GM18498 (cell line): Measurements from ENCODE around the gene TRIM5.
"Not testable (repeated sequence)": the region's sequence is repeated elsewhere in the genome, so short reads cannot be mapped to it uniquely, and the experiment has no call there.

ENCODE experiments used
- ATAC-seq: cut with Tn5 transposase; IDR thresholded peaks from one replicate; pipeline ENCODE4 v1.9.1; 2021; ENCODE audit warnings: mild to moderate bottlenecking, moderate library complexity; ENCODE audit not compliant: unreplicated experiment

The TRIM5 gene

GRCh38 chr11:5690216-5690615 lies 5.3 kb upstream of the TRIM5 start:
- no peak for ATAC-seq

GRCh38 chr11:5689551-5689983 lies 4.7 kb upstream of the TRIM5 start, which contains the start of gene TRIM22:
Gene TRIM22, plus strand, starts transcription at chr11:5689790. Its CDS starts 6,443 bp downstream, at chr11:5696233.
- ATAC-seq = peak; percentile 75

GRCh38 chr11:5688482-5688881 lies 3.6 kb upstream of the TRIM5 start:
- no peak for ATAC-seq

DNA sequence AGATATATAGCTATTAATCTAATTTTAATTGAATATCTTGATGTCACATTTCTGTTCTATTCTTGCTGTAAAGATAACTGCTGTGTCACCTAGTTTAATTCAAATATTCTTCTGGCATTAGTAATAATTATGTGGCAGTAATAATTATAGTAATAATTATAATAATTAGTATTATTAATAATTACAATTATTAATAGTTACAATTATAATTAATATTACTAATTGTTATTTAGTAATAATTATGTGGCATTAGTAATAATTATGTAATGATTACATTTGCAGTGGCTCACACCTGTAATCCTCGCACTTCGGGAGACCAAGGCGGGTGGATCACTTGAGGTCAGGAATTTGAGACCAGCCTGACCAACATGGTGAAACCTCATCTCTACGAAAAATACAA lies 1.6 kb upstream of the TRIM5 start:
- no peak for ATAC-seq

GRCh38 chr11:5684036-5684645 lies 733 bp downstream of the TRIM5 start:
- peak; percentile 30 for ATAC-seq

DNA sequence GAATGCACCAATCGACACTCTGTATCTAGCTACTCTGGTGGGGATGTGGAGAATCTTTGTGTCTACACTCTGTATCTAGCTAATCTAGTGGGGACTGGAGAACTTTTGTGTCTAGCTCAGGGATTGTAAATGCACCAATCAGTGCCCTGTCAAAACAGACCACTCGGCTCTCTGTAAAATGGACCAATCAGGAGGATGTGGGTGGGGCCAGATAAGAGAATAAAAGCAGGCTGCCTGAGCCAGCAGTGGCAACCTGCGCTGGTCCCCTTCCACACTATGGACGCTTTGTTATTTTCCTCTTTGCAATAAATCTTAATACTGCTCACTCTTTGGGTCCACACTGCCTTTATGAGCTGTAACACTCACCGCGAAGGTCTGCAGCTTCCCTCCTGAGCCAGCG lies 1.3 kb downstream of the TRIM5 start:
- not testable (repeated sequence) for ATAC-seq

- ATAC-seq = not testable (repeated sequence)
Observed at GRCh38 chr11:5682890-5683441, 1.9 kb downstream of the TRIM5 start.

DNA sequence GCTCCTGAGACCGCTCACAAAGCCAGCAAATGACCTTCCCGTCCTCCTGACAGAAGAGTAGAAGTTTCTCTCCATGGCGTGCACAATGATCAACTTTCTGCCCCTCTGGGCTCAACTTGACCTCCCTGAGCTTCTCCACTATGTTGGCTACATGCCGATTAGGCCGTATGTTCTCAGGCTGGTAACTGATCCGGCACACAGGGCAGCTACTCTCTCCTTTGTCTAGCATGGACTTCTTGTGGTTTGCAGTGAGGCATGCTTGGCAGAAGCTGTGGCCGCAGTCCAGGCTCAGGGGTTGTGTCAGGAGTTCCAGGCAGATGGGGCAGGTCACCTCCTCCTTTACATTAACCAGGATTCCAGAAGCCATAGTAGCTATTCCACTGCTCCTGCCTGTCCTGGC lies 5.1 kb downstream of the TRIM5 start:
- no peak for ATAC-seq

DNA sequence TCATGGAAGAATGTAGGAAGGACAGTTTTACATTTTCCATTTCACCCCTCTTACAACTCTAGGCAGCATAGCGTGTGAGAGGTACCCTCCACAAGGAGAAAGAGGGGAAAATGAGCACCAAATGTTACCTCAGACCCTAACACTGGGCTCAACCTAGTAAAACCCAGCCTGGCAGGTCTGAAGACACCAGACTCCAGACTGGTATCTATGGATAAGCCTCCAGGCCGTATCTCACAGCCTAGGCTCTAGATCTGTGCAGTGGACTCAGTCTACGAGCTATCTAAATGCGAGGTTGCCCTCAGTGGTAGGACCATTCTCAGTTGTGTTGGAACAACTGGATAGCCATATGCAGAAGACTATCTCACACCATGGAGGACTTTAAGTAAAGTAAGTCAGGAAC lies 10.5 kb downstream of the TRIM5 start:
- no peak for ATAC-seq

DNA sequence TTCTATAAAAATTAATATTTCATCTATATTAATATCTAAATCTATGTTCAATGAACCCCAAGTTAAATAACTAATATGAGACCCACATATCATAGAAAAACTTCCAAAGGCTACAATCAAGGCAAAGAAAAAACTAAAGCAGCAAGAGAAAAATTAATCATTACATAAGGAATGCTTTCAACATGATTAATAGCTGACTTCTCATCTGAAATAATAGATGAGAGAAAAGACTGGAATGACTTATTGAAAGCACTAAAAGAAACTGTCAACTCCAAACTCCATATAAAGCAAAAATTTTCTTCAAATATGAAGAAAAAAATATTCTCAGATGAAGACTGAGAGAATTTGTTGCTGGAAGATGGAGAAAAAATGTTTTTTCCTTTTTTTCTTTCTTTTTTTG lies 13.0 kb downstream of the TRIM5 start:
- no peak for ATAC-seq

DNA sequence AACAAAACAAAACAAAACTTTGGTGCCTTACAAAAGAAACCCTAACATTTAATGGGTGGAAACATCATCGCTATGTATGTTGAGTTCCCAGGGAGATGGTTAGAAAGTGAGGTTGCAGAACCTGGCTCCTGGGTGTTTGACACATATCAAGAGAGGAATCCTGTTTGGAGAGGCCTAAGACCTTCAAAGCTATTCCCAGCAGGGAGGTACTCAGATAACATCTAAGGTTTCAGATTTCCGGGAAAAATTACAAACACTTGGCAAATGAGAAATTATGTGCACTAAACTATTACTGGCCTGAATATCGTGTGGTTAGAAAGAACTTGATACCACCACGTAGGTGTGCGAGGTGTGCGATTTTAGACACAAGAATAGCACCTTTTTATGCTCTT lies 18.5 kb downstream of the TRIM5 start:
- no peak for ATAC-seq

GRCh38 chr11:5665746-5666401 lies 19.0 kb downstream of the TRIM5 start:
- ATAC-seq = no peak

DNA sequence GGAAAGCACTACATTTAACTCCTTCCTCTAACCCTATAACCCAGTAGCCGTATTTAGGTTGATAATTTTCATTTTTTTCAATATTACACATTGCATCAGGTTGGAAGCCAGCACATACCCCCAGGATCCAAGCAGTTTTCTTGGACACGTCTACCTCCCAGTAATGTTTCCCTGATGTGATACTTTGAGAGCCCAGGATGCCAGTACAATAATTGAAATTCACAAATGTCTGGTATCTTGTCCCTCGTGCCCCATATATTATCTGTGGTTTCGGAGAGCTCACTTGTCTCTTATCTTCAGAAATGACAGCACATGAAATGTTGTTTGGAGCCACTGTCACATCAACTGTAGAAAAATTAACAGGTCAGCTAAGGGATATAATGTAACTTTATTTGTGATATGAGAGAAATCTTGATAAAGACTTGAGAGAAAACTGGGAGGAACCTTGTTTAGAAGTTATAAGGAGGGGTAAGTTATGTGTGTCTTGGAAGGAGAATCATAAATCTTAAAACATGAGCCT lies 19.8 kb downstream of the TRIM5 start:
- no peak for ATAC-seq

DNA sequence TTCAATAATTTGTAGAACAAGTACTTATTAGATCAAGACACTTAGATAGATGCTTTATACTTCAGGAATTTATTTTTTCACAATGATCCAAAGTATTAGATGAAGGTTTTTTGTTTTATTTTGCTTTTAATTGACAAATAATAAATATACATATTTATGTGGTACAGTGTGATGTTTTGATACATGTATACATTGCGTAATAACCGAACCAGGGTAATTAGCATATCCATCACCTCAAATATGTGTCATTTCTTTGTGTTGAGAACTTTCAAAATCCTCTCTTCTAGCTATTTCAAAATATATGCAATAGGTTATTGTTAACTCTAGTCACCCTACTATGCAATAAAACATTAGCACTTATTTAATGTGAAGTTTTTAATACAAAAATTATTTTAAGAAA lies 21.4 kb downstream of the TRIM5 start:
- no peak for ATAC-seq

GRCh38 chr11:5658318-5658717 lies 26.6 kb downstream of the TRIM5 start:
- ATAC-seq = no peak

- not testable (repeated sequence) for ATAC-seq
Observed at GRCh38 chr11:5656956-5657355, 27.9 kb downstream of the TRIM5 start.

GRCh38 chr11:5655474-5655873 lies 29.4 kb downstream of the TRIM5 start:
- no peak for ATAC-seq

- ATAC-seq = no peak
Observed at GRCh38 chr11:5646139-5646538, 38.7 kb downstream of the TRIM5 start.

DNA sequence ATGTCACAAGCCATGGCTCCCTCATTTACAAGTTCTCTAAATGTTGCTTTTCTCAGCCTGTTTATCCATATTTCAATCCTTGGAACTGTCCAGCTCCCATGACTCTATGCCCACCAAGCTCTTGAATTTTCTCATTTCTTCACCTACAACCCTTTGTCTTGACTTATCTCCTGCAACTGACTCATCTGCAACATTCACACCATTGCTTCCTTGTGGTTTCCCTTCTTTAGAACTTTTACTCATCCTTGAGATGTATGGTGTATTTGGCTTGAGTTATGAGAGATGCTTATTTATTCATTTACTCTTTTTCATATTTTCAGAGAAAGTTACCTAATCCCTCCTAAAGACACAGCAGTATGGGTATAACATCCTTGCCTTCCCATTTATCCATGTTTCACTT lies 41.3 kb downstream of the TRIM5 start:
- no peak for ATAC-seq

GRCh38 chr11:5639953-5640352 lies 44.9 kb downstream of the TRIM5 start:
- no peak for ATAC-seq

GRCh38 chr11:5631969-5632635 lies 52.8 kb downstream of the TRIM5 start:
- peak; percentile 96 for ATAC-seq

- peak; percentile 25 for ATAC-seq
Observed at GRCh38 chr11:5631417-5631816, 53.5 kb downstream of the TRIM5 start.
